Tibial artery (tissue), 4 donors: ENCODE measurements around the gene PCTP.

ENCODE experiments used
- DNase-seq, 2 donors: peaks; one replicate each; pipeline ENCODE4 v3.0.0-alpha.2; 2019
- H3K27ac ChIP-seq, 2 donors: fragments of 200-600 bp; sonication (generic) in 1 of 2; 1 replicate in 1 of 2; 2 replicates in 1 of 2; pipeline ENCODE4 v1.5.1; 2018 to 2019; ENCODE audit warnings: mild to moderate bottlenecking in 1 of 2
- H3K27me3 ChIP-seq, 2 donors: fragments of 200-600 bp; sonication (generic) in 1 of 2; one replicate each; pipeline versions ENCODE4 v1.5.1 to v1.6.0; 2016 to 2019
- H3K36me3 ChIP-seq, 3 donors: fragments of 200-600 bp; sonication (generic) in 2 of 3; one replicate each; pipeline ENCODE4 v1.5.1; 2016 to 2019; ENCODE audit warnings: mild to moderate bottlenecking in 2 of 3
- H3K4me1 ChIP-seq, 4 donors: fragments of 200-600 bp; sonication (generic) in 2 of 4; 1 replicate in 3 of 4; 2 replicates in 1 of 4; pipeline ENCODE4 v1.5.1; 2016 to 2019
- H3K4me3 ChIP-seq, 2 donors: fragments of 200-600 bp; sonication (generic) in 1 of 2; 1 replicate in 1 of 2; 2 replicates in 1 of 2; pipeline ENCODE4 v1.5.1; 2018 to 2019; ENCODE audit warnings: mild to moderate bottlenecking in 2 of 2
- H3K9me3 ChIP-seq, 3 donors: fragments of 200-600 bp; sonication (generic) in 1 of 3; one replicate each; pipeline ENCODE4 v1.5.1; 2016 to 2019
- intact Hi-C: fragments of 100-400 bp; cut with DNase I; formaldehyde crosslinking; loops from one replicate; pipeline ENCODE4 v1.15.0; 2023; ENCODE audit warnings: low total_unique reads
- TF ChIP-seq, protein P1 (sequence below), 2 experiments: fragments of 200-600 bp in 1 of 2; fragments of 450-650 bp in 1 of 2; IDR thresholded peaks; one replicate each; pipeline ENCODE4 v1.5.1; 2017 to 2019; ENCODE audit warnings: antibody characterized with exemption in 2 of 2, mild to moderate bottlenecking in 1 of 2, moderate library complexity in 1 of 2

The PCTP gene

DNA sequence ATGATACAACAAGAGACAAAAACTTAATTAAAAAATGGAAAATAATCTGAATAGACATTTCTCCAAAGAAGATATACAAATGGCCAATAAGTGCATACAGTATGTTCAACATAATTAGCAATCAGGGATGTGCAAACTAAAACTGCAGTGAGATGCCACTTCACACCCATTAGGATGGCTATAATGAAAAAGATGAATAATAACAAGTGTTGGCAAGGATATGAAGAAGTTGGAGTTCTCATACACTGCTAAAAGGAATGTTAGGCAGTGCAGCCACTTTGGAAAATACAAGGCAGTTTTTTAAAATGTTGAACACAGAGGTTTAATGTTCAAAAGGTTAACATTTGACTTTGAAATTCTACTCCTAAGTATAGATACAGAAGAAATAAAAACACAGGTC lies 69.8 kb downstream of the PCTP start:
- Histone ChIP-seq H3K4me1 (no peaks in the 10 kb centered on the region), H3K4me3 (no peak overlapping the region), H3K27ac (no peak overlapping the region), H3K9me3 (no peaks in the 10 kb centered on the region), H3K36me3 (no peaks in the 10 kb centered on the region), H3K27me3 (no peaks in the 10 kb centered on the region)
- TF ChIP-seq, protein P1, sequence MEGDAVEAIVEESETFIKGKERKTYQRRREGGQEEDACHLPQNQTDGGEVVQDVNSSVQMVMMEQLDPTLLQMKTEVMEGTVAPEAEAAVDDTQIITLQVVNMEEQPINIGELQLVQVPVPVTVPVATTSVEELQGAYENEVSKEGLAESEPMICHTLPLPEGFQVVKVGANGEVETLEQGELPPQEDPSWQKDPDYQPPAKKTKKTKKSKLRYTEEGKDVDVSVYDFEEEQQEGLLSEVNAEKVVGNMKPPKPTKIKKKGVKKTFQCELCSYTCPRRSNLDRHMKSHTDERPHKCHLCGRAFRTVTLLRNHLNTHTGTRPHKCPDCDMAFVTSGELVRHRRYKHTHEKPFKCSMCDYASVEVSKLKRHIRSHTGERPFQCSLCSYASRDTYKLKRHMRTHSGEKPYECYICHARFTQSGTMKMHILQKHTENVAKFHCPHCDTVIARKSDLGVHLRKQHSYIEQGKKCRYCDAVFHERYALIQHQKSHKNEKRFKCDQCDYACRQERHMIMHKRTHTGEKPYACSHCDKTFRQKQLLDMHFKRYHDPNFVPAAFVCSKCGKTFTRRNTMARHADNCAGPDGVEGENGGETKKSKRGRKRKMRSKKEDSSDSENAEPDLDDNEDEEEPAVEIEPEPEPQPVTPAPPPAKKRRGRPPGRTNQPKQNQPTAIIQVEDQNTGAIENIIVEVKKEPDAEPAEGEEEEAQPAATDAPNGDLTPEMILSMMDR (IDR thresholded peaks at IDR 0.05): no peak
- intact Hi-C loops: no loop called here
- no peak for DNase-seq

DNA sequence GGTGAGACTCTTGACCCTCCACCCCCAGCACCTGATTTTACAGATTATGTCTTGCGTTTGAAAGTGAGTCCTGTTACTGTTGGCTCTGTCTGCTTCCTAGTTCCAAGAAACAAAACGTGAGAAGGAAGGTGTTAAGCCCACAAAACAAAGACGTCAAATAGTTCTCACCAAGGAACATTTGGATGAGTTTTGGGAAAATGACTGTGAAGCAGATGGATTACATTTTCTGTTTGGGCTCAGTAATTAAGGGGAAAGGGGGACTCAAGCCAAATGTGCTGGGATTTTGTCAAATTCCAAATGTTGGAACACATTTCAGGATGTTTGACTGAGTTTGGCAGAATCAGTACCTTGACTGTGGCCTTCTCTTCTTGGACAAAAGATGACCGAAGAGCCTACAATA lies 71.2 kb downstream of the PCTP start:
- Histone ChIP-seq H3K27ac (no peak overlapping the region), H3K36me3 (no peaks in the 10 kb centered on the region)
- no peak for DNase-seq

DNA sequence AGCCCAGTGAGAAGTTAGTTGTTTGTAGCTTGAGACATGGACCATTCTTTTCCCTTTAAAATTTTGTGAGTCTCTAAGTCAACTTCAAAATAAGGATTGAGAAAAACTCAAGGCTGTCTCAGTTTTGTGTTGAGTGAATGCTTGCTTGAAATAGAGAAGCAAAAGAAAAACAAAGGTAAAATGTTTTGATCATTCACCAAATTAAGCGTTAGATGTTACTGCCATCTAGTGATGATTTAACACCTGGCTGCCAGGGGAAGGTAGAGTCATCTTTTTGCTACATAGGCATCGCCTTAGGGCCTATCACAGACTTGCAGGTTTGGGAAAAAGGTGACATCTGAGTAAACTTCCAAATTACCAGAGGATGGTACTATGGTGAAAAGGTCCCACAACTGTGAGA lies 74.4 kb downstream of the PCTP start:
- Histone ChIP-seq H3K4me3 (no peak overlapping the region), H3K4me1 (no peaks in the 10 kb centered on the region), H3K36me3 (no peaks in the 10 kb centered on the region), H3K27ac (no peak overlapping the region), H3K9me3 (no peaks in the 10 kb centered on the region), H3K27me3 (no peaks in the 10 kb centered on the region)
- intact Hi-C loops: no loop called here
- TF ChIP-seq, protein P1 (IDR thresholded peaks at IDR 0.05): no peak
- DNase-seq: no peak

More for the DNA sequence above, 71.2 kb downstream of the PCTP start:
- TF ChIP-seq, protein P1 (IDR thresholded peaks at IDR 0.05): no peak
- Histone ChIP-seq H3K4me1 (no peaks in the 10 kb centered on the region), H3K9me3 (no peaks in the 10 kb centered on the region), H3K27me3 (no peaks in the 10 kb centered on the region), H3K4me3 (no peak overlapping the region)
- intact Hi-C loops: no loop called here
